Stimulated activated CD8-positive, alpha-beta memory T cell treated with anti-CD3 and anti-CD28 coated beads, Interleukin-7, amount 100 ng/mL, for 48 hours (primary cell): Measurements from ENCODE around the gene RNF17.
"Not testable (repeated sequence)": the region's sequence is repeated elsewhere in the genome, so short reads cannot be mapped to it uniquely, and the experiment has no call there.

Experiments
- DNase-seq, 2 donors: peaks; one replicate each; pipeline ENCODE4 v3.0.0-alpha.2; 2020; ENCODE audit warnings: low read depth in 1 of 2; ENCODE audit errors: extremely low read depth in 1 of 2

Gene RNF17

GRCh38 chr13:24742294-24742693 is 21.7 kb upstream of the RNF17 start:
- DNase-seq: no peak

- no peak for DNase-seq
These were observed 21.0 kb upstream of the RNF17 start for GRCh38 chr13:24742977-24743376.

- DNase-seq: no peak
These were observed 19.7 kb upstream of the RNF17 start for GRCh38 chr13:24744247-24744646.

GRCh38 chr13:24745516-24745860 is 18.5 kb upstream of the RNF17 start:
- no peak for DNase-seq

- no peak for DNase-seq
These were observed 17.9 kb upstream of the RNF17 start for GRCh38 chr13:24745861-24746617.

GRCh38 chr13:24746618-24747247 is 17.2 kb upstream of the RNF17 start:
- no peak for DNase-seq

- DNase-seq: no peak
These were observed 16.5 kb upstream of the RNF17 start for GRCh38 chr13:24747248-24748060.

GRCh38 chr13:24748061-24748400 is 15.9 kb upstream of the RNF17 start:
- DNase-seq: no peak

- DNase-seq: no peak
These were observed 4.8 kb upstream of the RNF17 start for GRCh38 chr13:24759197-24759596.

- no peak for DNase-seq
These were observed 284 bp downstream of the RNF17 start for GRCh38 chr13:24764276-24764630.

GRCh38 chr13:24777171-24777570 is 13.2 kb downstream of the RNF17 start:
- no peak for DNase-seq

GRCh38 chr13:24784319-24784718 is 20.4 kb downstream of the RNF17 start:
- DNase-seq: no peak

- DNase-seq: no peak
These were observed 24.6 kb downstream of the RNF17 start for GRCh38 chr13:24788538-24788937.

- DNase-seq: no peak
These were observed 38.1 kb downstream of the RNF17 start for GRCh38 chr13:24802074-24802473.

GRCh38 chr13:24821207-24821606 is 57.2 kb downstream of the RNF17 start:
- no peak for DNase-seq

- no peak for DNase-seq
These were observed 58.7 kb downstream of the RNF17 start for GRCh38 chr13:24822640-24823039.

- DNase-seq: not testable (repeated sequence)
These were observed 59.2 kb downstream of the RNF17 start for GRCh38 chr13:24823122-24823710.

- no peak for DNase-seq
These were observed 63.8 kb downstream of the RNF17 start for GRCh38 chr13:24827799-24828198.

- no peak for DNase-seq
These were observed 71.0 kb downstream of the RNF17 start for GRCh38 chr13:24834902-24835510.

GRCh38 chr13:24837528-24837927 is 73.6 kb downstream of the RNF17 start:
- DNase-seq: not testable (repeated sequence)

- no peak for DNase-seq
These were observed 78.7 kb downstream of the RNF17 start for GRCh38 chr13:24842549-24843274.
